Stimulated activated CD4-positive, alpha-beta T cell treated with anti-CD3 and anti-CD28 coated beads, Interleukin-2, amount 100 ng/mL, for 24 hours (primary cell): ENCODE results near the gene RTF1.
A peak's percentile ranks its signal among the peaks of the same experiment; 100 is the strongest.
"Not testable (repeated sequence)": the region's sequence is repeated elsewhere in the genome, so short reads cannot be mapped to it uniquely, and the experiment has no call there.

Experiments
- DNase-seq, 2 donors: peaks; one replicate each; pipeline ENCODE4 v3.0.0-alpha.2; 2020

Gene RTF1

GRCh38 chr15:41416742-41417417 is at the start of gene RTF1:
Gene RTF1 (plus strand): TSS chr15:41417095. CDS start chr15:41417116, 21 bp downstream.
- peak; percentile 98 for DNase-seq

GRCh38 chr15:41367418-41367817 is 49.5 kb upstream of the RTF1 start:
- no peak for DNase-seq

GRCh38 chr15:41377978-41378377 is 38.9 kb upstream of the RTF1 start:
- DNase-seq, result no peak

- not testable (repeated sequence) for DNase-seq
Measured at GRCh38 chr15:41383974-41384749, 32.7 kb upstream of the RTF1 start.

GRCh38 chr15:41387646-41388045 is 29.2 kb upstream of the RTF1 start:
- DNase-seq, result no peak

GRCh38 chr15:41392659-41393058 is 24.2 kb upstream of the RTF1 start:
- DNase-seq, result no peak

GRCh38 chr15:41394924-41395323 is 22.0 kb upstream of the RTF1 start:
- no peak for DNase-seq

- no peak for DNase-seq
Measured at GRCh38 chr15:41396111-41396510, 20.8 kb upstream of the RTF1 start.

GRCh38 chr15:41401904-41402267 is 15.0 kb upstream of the RTF1 start:
- DNase-seq, result no peak

- no peak for DNase-seq
Measured at GRCh38 chr15:41407341-41407740, 9.6 kb upstream of the RTF1 start.

GRCh38 chr15:41408234-41408641 is 8.7 kb upstream of the RTF1 start:
- DNase-seq, result no peak

- DNase-seq, result no peak
Measured at GRCh38 chr15:41411031-41411430, 5.9 kb upstream of the RTF1 start.

GRCh38 chr15:41411441-41411840 is 5.5 kb upstream of the RTF1 start:
- no peak for DNase-seq

- DNase-seq, result no peak
Measured at GRCh38 chr15:41416128-41416741, 660 bp upstream of the RTF1 start.

GRCh38 chr15:41417418-41418195 is 712 bp downstream of the RTF1 start:
- DNase-seq, result peak; percentile 48 to 50

- DNase-seq, result no peak
Measured at GRCh38 chr15:41423979-41424659, 7.2 kb downstream of the RTF1 start.

GRCh38 chr15:41424809-41425208 is 7.9 kb downstream of the RTF1 start:
- DNase-seq, result no peak

- DNase-seq, result not testable (repeated sequence)
Measured at GRCh38 chr15:41425907-41426306, 9.0 kb downstream of the RTF1 start.

- peak in 1 of 2 donors; percentile 2 for DNase-seq
Measured at GRCh38 chr15:41429003-41429890, 12.4 kb downstream of the RTF1 start.

GRCh38 chr15:41435037-41435786 is 18.3 kb downstream of the RTF1 start:
- DNase-seq, result no peak

GRCh38 chr15:41437448-41437847 is 20.6 kb downstream of the RTF1 start:
- no peak for DNase-seq
